WTC11 (cell line): ENCODE results near the gene S1PR3.

Experiments used
- FOXK1 ChIP-seq: sonication (generic); formaldehyde crosslinking; IDR thresholded peaks from 2 replicates; pipeline ENCODE4 v1.8.0; 2022; ENCODE audit warnings: mild to moderate bottlenecking, moderate library complexity, missing genetic modification reagents
- MXD4 ChIP-seq: fragments of 250-450 bp; sonication (Bioruptor Pico); IDR thresholded peaks from 2 replicates; pipeline ENCODE4 v1.8.0; 2021; ENCODE audit warnings: mild to moderate bottlenecking, moderate library complexity, borderline replicate concordance
- TF ChIP-seq, protein P1 (sequence below): fragments of 200-600 bp; IDR thresholded peaks from 2 replicates; pipeline ENCODE4 v1.8.0; 2022; ENCODE audit warnings: antibody characterized with exemption
- TF ChIP-seq, protein P2 (sequence below): sonication (generic); formaldehyde crosslinking; conservative IDR thresholded peaks from 2 replicates; pipeline ENCODE4 v1.8.1; 2022; ENCODE audit warnings: mild to moderate bottlenecking, missing genetic modification reagents

DNA sequence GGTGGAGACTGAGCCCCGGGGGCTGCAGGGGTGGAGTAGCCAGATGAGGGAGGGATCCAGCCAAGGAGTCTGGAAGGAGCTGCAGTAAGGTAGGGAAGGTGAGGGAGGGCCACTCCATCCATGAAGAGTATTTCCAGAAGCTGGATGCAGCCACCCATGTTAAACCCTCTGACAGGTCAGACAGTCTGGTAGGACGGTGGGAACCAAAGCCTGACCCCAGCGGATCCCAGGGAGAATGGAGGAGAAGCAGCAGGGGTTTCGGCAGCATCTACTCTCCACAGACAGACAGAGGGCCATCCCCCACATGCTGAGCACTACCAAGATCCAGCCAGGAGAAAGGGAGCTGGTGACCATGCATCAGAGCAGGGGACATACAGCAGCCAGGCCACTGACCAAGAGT lies 22.5 kb upstream of the S1PR3 start:
- TF ChIP-seq, protein P1, sequence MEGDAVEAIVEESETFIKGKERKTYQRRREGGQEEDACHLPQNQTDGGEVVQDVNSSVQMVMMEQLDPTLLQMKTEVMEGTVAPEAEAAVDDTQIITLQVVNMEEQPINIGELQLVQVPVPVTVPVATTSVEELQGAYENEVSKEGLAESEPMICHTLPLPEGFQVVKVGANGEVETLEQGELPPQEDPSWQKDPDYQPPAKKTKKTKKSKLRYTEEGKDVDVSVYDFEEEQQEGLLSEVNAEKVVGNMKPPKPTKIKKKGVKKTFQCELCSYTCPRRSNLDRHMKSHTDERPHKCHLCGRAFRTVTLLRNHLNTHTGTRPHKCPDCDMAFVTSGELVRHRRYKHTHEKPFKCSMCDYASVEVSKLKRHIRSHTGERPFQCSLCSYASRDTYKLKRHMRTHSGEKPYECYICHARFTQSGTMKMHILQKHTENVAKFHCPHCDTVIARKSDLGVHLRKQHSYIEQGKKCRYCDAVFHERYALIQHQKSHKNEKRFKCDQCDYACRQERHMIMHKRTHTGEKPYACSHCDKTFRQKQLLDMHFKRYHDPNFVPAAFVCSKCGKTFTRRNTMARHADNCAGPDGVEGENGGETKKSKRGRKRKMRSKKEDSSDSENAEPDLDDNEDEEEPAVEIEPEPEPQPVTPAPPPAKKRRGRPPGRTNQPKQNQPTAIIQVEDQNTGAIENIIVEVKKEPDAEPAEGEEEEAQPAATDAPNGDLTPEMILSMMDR, result no peak
- TF ChIP-seq, protein P2, sequence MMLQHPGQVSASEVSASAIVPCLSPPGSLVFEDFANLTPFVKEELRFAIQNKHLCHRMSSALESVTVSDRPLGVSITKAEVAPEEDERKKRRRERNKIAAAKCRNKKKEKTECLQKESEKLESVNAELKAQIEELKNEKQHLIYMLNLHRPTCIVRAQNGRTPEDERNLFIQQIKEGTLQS (CRISPR knock-in tag), result no peak
- TF ChIP-seq FOXK1 (CRISPR knock-in tag) (no peak), MXD4 (CRISPR knock-in tag) (no peak)
